Tibial nerve (tissue), 4 donors: ENCODE measurements around the gene RPS6KA2. TPM values are rescaled to one million over a fixed set of nuclear protein-coding genes. Genes with fewer than 3 reads are reported as not detected.

Experiments used
- DNase-seq, 2 donors: peaks; one replicate each; pipeline ENCODE4 v3.0.0-alpha.2; 2019; ENCODE audit warnings: low spot score in 2 of 2
- H3K27ac ChIP-seq, 4 donors: fragments of 200-600 bp; sonication (generic) in 3 of 4; one replicate each; pipeline ENCODE4 v1.5.1; 2017 to 2019; ENCODE audit warnings: mild to moderate bottlenecking in 1 of 4
- H3K27me3 ChIP-seq, 2 donors: fragments of 200-600 bp; sonication (generic) in 1 of 2; one replicate each; pipeline versions ENCODE4 v1.5.1 to v1.6.0; 2017 to 2019
- H3K36me3 ChIP-seq, 3 donors: fragments of 200-600 bp; sonication (generic); one replicate each; pipeline ENCODE4 v1.5.1; 2018 to 2019
- H3K4me1 ChIP-seq, 4 donors: fragments of 200-600 bp; sonication (generic) in 3 of 4; one replicate each; pipeline ENCODE4 v1.5.1; 2017 to 2019
- H3K4me3 ChIP-seq, 4 donors: fragments of 200-600 bp; sonication (generic) in 3 of 4; one replicate each; pipeline ENCODE4 v1.5.1; 2017 to 2019; ENCODE audit warnings: mild to moderate bottlenecking in 1 of 4, moderate library complexity in 1 of 4
- H3K9me3 ChIP-seq, 4 donors: fragments of 200-600 bp; sonication (generic) in 3 of 4; one replicate each; pipeline ENCODE4 v1.5.1; 2017 to 2019
- EP300 ChIP-seq, 2 donors: sonication (generic); formaldehyde crosslinking; IDR thresholded peaks; one replicate each; pipeline ENCODE4 v1.6.1; 2017; ENCODE audit warnings: antibody characterized with exemption in 2 of 2, mild to moderate bottlenecking in 1 of 2
- POLR2A ChIP-seq, 2 donors: fragments of 450-650 bp; IDR thresholded peaks; one replicate each; pipeline ENCODE4 v1.6.1; 2017; ENCODE audit warnings: antibody characterized with exemption in 2 of 2, mild to moderate bottlenecking in 2 of 2, moderate library complexity in 2 of 2
- WGBS, 2 donors: methylation state at CpG; one replicate each; pipeline ENCODE4 v1.1.5; 2018; 5-methylcytosine and 5-hydroxymethylcytosine counted together
- total RNA-seq, 4 donors: library from RNA; depleted of rRNA; stranded (reverse); fragments of >200 nt; gene quantifications; one replicate each; pipeline ENCODE4 v1.1.0, GENCODE V29; 2016
- TF ChIP-seq, protein P1 (sequence below), 5 experiments: fragments of 200-600 bp in 3 of 5; fragments of 450-650 bp in 2 of 5; sonication (generic) in 3 of 5; IDR thresholded peaks; one replicate each; pipeline ENCODE4 v1.5.1; 2016 to 2019; ENCODE audit warnings: antibody characterized with exemption in 5 of 5, mild to moderate bottlenecking in 3 of 5, moderate library complexity in 2 of 5

RPS6KA2 gene
- total RNA-seq, 4 donors from 2014 or later, result 89.6 to 153 (median 103) TPM

DNA sequence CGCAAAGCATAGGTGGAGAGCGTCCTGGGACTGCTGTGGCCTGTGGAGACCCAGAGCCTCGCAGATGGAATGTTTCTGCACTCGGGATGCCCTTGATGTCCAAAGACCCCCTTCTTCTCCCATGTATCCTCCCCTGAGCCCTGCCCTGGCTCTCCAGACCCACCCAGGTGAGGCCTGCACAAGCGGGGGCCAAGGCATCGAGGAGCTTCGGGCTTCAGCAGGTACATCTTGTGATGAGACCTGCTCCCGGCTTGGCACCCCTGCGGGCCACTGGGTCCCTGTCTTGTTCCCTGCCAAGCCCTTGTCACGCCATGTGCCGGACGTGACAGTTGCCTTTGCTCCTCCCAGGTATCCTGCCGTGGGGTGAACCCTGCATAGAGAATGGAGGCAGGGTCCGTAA, 125.8 kb downstream of the RPS6KA2 start:
- 83 to 91% methylated on average over 14 of the region's 14 CpGs for WGBS, 2 donors
- no peaks in the 10 kb centered on the region for H3K9me3 ChIP-seq
- no peak overlapping the region for H3K27ac ChIP-seq
- no peak for DNase-seq
- no peaks in the 10 kb centered on the region for H3K4me1 ChIP-seq
- H3K27me3 ChIP-seq, result no peaks in the 10 kb centered on the region
- H3K4me3 ChIP-seq, result no peak overlapping the region
- no peak for TF ChIP-seq EP300 (IDR thresholded peaks at IDR 0.05)
- TF ChIP-seq, protein P1, sequence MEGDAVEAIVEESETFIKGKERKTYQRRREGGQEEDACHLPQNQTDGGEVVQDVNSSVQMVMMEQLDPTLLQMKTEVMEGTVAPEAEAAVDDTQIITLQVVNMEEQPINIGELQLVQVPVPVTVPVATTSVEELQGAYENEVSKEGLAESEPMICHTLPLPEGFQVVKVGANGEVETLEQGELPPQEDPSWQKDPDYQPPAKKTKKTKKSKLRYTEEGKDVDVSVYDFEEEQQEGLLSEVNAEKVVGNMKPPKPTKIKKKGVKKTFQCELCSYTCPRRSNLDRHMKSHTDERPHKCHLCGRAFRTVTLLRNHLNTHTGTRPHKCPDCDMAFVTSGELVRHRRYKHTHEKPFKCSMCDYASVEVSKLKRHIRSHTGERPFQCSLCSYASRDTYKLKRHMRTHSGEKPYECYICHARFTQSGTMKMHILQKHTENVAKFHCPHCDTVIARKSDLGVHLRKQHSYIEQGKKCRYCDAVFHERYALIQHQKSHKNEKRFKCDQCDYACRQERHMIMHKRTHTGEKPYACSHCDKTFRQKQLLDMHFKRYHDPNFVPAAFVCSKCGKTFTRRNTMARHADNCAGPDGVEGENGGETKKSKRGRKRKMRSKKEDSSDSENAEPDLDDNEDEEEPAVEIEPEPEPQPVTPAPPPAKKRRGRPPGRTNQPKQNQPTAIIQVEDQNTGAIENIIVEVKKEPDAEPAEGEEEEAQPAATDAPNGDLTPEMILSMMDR (IDR thresholded peaks at IDR 0.05), result no peak
- TF ChIP-seq POLR2A (IDR thresholded peaks at IDR 0.05), result no peak
- H3K36me3 ChIP-seq, result peaks cover 0 to 96% (median 2%) of the 10 kb centered on the region in 3 donors

- H3K4me3 ChIP-seq, result no peak overlapping the region
- H3K9me3 ChIP-seq, result no peaks in the 10 kb centered on the region
- no peaks in the 10 kb centered on the region for H3K27me3 ChIP-seq
- H3K27ac ChIP-seq, result no peak overlapping the region
- peaks cover 0 to 7% (median 0%) of the 10 kb centered on the region in 4 donors for H3K4me1 ChIP-seq
- no peak for DNase-seq
- WGBS, 2 donors, result 75 to 87% methylated on average over 7 of the region's 7 CpGs
- TF ChIP-seq POLR2A (IDR thresholded peaks at IDR 0.05) (no peak), EP300 (IDR thresholded peaks at IDR 0.05) (no peak)
- peaks cover 0 to 94% (median 2%) of the 10 kb centered on the region in 3 donors for H3K36me3 ChIP-seq
These were observed 126.8 kb downstream of the RPS6KA2 start for GRCh38 chr6:166500246-166500645.

- 90 to 91% methylated on average over 7 of the region's 7 CpGs for WGBS, 2 donors
These were observed 127.5 kb downstream of the RPS6KA2 start for GRCh38 chr6:166499350-166500163.

GRCh38 chr6:166498661-166499349, 128.2 kb downstream of the RPS6KA2 start:
- no peak for DNase-seq
- Histone ChIP-seq H3K27ac (no peak overlapping the region), H3K36me3 (peaks cover 0 to 94% (median 1%) of the 10 kb centered on the region in 3 donors), H3K27me3 (no peaks in the 10 kb centered on the region), H3K4me1 (peaks cover 0 to 9% (median 0%) of the 10 kb centered on the region in 4 donors), H3K4me3 (no peak overlapping the region), H3K9me3 (no peaks in the 10 kb centered on the region)
- TF ChIP-seq POLR2A (IDR thresholded peaks at IDR 0.05) (no peak), EP300 (IDR thresholded peaks at IDR 0.05) (no peak)
- TF ChIP-seq, protein P1 (IDR thresholded peaks at IDR 0.05), result no peak
- 96 to 98% methylated on average over 23 of the region's 23 CpGs for WGBS, 2 donors

More at GRCh38 chr6:166499350-166500163, 127.5 kb downstream of the RPS6KA2 start:
- Histone ChIP-seq H3K9me3 (no peaks in the 10 kb centered on the region), H3K4me1 (peaks cover 0 to 9% (median 0%) of the 10 kb centered on the region in 4 donors), H3K27me3 (no peaks in the 10 kb centered on the region), H3K36me3 (peaks cover 0 to 94% (median 2%) of the 10 kb centered on the region in 3 donors), H3K4me3 (no peak overlapping the region), H3K27ac (no peak overlapping the region)
- TF ChIP-seq EP300 (IDR thresholded peaks at IDR 0.05), result no peak
- TF ChIP-seq, protein P1 (IDR thresholded peaks at IDR 0.05), result no peak
- no peak for TF ChIP-seq POLR2A (IDR thresholded peaks at IDR 0.05)
- DNase-seq, result no peak

DNA sequence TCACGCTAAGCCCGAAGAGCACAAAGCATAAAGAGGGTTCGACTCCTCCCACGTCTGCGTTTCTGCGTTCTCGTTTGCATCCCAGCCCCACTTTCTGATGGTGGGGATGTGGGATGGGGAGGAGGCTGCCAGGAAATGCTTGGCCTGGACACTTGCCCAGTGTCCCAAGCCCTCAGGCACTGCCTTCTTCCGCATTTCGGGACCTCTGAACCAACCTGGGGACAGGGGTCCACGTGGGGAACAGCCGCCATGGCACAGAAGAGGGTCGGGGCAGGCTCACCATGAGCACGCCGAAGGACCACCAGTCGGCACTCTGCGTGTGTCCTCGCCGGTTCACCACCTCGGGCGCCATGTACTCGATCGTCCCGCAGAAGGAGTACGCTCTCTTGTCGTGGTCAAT, 128.8 kb downstream of the RPS6KA2 start:
- 87 to 92% methylated on average over 25 of the region's 25 CpGs for WGBS, 2 donors

More for the DNA sequence above, 128.8 kb downstream of the RPS6KA2 start:
- H3K27ac ChIP-seq, result peak overlapping the region in 1 of 4 donors; percentile 86
- no peaks in the 10 kb centered on the region for H3K9me3 ChIP-seq
- H3K36me3 ChIP-seq, result peaks cover 0 to 95% (median 0%) of the 10 kb centered on the region in 3 donors
- H3K27me3 ChIP-seq, result no peaks in the 10 kb centered on the region
- peaks cover 0 to 9% (median 0%) of the 10 kb centered on the region in 4 donors for H3K4me1 ChIP-seq
- no peak for DNase-seq
- TF ChIP-seq POLR2A (IDR thresholded peaks at IDR 0.05), result no peak
- no peak for TF ChIP-seq EP300 (IDR thresholded peaks at IDR 0.05)
- TF ChIP-seq, protein P1 (IDR thresholded peaks at IDR 0.05), result no peak
- no peak overlapping the region for H3K4me3 ChIP-seq
